Activated B cell treated with CpG ODN at 0.5 μM for 24 hours (primary cell): ENCODE data around the gene NBPF14. TPM values are rescaled to one million over a fixed set of nuclear protein-coding genes. Genes with fewer than 3 reads are reported as not detected.
A peak's percentile ranks its signal among the peaks of the same experiment; 100 is the strongest.
"Not testable (repeated sequence)": the region's sequence is repeated elsewhere in the genome, so short reads cannot be mapped to it uniquely, and the experiment has no call there.

Experiments
- ATAC-seq: fragments of 200-7000 bp; cut with Tn5 transposase; one replicate; pipeline ENCODE4 v1.10.0; 2021; ENCODE audit warnings: low read depth, mild to moderate bottlenecking, moderate library complexity
- CTCF ChIA-PET: fragments of 350-600 bp; sonication (Branson Sonifier 250); formaldehyde crosslinking; loops from one replicate; lab custom pipeline; 2021; ENCODE audit warnings: antibody characterized with exemption; lab: Charles Lee
- POLR2A ChIA-PET: fragments of 350-600 bp; sonication (Branson Sonifier 250); formaldehyde crosslinking; loops from one replicate; lab custom pipeline; 2021; ENCODE audit warnings: antibody characterized with exemption; lab: Charles Lee
- DNase-seq: peaks from one replicate; pipeline ENCODE4 v3.0.0; 2022
- H3K27ac Mint-ChIP-seq: one replicate; pipeline ENCODE4 v1.8.0; 2020; ENCODE audit warnings: mixed read lengths
- H3K27me3 Mint-ChIP-seq: one replicate; pipeline ENCODE4 v1.8.0; 2021; ENCODE audit warnings: mixed read lengths
- H3K36me3 Mint-ChIP-seq: one replicate; pipeline ENCODE4 v1.8.0; 2021; ENCODE audit warnings: low read depth, mixed read lengths
- H3K4me1 Mint-ChIP-seq: one replicate; pipeline ENCODE4 v1.8.0; 2021; ENCODE audit warnings: mixed read lengths
- H3K4me3 Mint-ChIP-seq: one replicate; pipeline ENCODE4 v1.8.0; 2020; ENCODE audit warnings: mild to moderate bottlenecking, mixed read lengths
- H3K9me3 Mint-ChIP-seq: one replicate; pipeline ENCODE4 v1.8.0; 2020; ENCODE audit warnings: mixed read lengths
- intact Hi-C: fragments of 100-400 bp; cut with micrococcal nuclease; formaldehyde crosslinking; loops from one replicate; pipeline ENCODE4 v1.15.1; 2024
- total RNA-seq: library from RNA; stranded (reverse); gene quantifications from 2 replicates; pipeline ENCODE4 v1.2.3, GENCODE V29; 2022

Gene NBPF14
- total RNA-seq, 1 donor from 2014 or later: 57.9 TPM

- intact Hi-C loops, H3K9me3 Mint-ChIP-seq, CTCF ChIA-PET, H3K36me3 Mint-ChIP-seq, H3K27me3 Mint-ChIP-seq, H3K4me1 Mint-ChIP-seq: not testable (repeated sequence)
- H3K4me3 Mint-ChIP-seq: peak overlapping the region; percentile 87
- POLR2A ChIA-PET: interaction anchor here (0.6 to 2.0 kb wide), 17 partner anchors 64 to 1815 kb away, joined by 3 to 90 read pairs (median 4); no protein-coding TSS in a partner anchor
- ATAC-seq (peak; percentile 77), DNase-seq (peak; percentile 80)
- H3K27ac Mint-ChIP-seq: peak overlapping the region; percentile 95
These were observed 73.1 kb downstream of the NBPF14 start for GRCh38 chr1:148522561-148523204.

DNA sequence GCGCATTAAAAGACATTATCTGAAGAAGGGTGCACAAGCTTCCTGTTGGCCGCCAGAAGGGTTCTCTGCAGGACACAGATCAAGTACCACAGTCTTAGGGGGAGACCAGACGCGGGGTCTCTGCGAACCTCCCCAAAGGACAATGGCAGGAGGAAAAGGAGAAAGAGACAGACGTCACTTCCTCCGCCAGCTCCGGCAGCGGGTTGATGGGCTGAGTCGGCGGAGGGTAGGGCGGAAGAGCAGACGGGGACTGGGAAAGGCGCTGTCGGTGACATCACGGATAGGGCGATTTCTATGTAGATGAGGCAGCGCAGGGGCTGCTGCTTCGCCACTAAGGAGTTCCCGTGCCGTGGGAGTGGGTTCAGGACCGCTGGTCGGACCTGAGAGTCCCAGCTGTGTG, 73.7 kb downstream of the NBPF14 start:
- DNase-seq: peak; percentile 69
- H3K4me1 Mint-ChIP-seq, H3K9me3 Mint-ChIP-seq, intact Hi-C loops, H3K36me3 Mint-ChIP-seq, H3K27me3 Mint-ChIP-seq, CTCF ChIA-PET: not testable (repeated sequence)
- POLR2A ChIA-PET: interaction anchor here (0.6 to 2.0 kb wide), 11 partner anchors 63 to 1437 kb away, joined by 3 to 90 read pairs (median 13); no protein-coding TSS in a partner anchor
- Mint-ChIP-seq H3K27ac (peak overlapping the region; percentile 95), H3K4me3 (peak overlapping the region; percentile 87)
- ATAC-seq: peak; percentile 19

DNA sequence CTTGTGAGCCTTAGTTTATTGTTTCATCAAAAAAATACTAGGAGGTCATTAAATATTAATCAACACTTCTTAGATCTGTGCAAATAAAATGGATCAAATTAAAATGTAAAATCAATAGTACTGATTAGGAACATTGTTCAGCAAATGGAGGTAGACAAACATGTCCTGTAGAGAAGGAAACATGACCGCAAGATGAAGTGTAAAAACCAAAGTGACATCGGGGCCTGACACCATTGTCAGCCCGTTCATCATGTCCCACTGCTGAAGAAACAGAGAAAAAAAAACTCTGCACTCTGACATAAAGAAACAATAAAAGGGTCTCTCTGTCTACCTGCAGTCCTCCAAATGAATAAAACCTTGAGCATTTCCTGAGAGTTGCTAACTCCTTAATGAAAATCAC, 81.5 kb downstream of the NBPF14 start:
- intact Hi-C loops, H3K36me3 Mint-ChIP-seq, H3K4me1 Mint-ChIP-seq, DNase-seq, H3K4me3 Mint-ChIP-seq, H3K9me3 Mint-ChIP-seq, H3K27ac Mint-ChIP-seq, ATAC-seq, CTCF ChIA-PET, POLR2A ChIA-PET, H3K27me3 Mint-ChIP-seq: not testable (repeated sequence)

DNA sequence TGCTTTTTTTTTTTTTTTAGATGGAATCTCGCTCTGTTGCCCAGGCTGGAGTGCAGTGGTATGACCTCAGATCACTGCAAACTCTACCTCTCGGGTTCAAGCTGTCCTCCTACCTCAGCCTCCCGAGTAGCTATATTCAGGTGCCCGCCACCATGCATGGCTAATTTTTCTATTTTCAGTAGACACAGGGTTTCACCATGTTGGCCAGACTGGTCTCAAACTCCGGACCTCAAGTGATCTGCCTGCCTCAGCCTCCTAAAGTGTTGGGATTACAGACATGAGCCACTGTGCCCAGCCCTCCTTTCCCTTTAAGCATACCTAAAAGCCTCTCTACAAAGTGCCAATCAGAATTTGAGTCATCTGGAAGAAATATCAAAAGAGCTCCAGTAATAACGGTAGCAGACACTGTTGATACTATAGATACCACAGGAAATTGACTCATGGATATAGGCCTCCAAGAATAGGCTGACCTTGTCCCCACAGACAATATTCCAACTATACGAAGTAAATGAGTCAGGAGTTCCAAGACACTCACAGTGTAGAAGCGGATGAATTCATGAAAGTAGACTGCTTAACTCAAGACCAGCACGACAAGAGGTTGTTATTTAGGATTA, 83.1 kb downstream of the NBPF14 start:
- intact Hi-C loops, CTCF ChIA-PET, H3K4me1 Mint-ChIP-seq, H3K27ac Mint-ChIP-seq, H3K4me3 Mint-ChIP-seq, H3K36me3 Mint-ChIP-seq, DNase-seq, POLR2A ChIA-PET, H3K9me3 Mint-ChIP-seq, ATAC-seq, H3K27me3 Mint-ChIP-seq: not testable (repeated sequence)

DNA sequence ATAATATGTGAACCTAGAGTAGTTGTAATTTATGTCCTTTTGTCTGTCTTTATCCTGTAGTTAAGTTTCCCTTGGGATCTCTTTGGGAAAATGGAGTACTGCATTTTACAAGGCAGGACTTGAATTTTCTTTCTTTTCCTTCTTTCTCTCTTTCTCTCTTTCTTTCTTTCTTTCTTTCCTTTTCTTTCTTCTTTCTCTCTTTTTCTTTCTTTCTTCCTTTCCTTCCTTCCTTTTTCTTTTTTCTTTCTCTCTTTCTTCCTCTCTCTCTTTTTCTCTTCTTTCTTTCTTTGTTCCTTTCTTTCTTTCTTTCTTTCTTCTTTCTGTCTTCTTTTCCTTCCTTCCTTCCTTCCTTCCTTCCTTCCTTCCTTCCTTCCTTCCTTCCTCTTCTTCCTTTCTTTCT, 101.9 kb downstream of the NBPF14 start:
- CTCF ChIA-PET, H3K9me3 Mint-ChIP-seq, DNase-seq, H3K4me3 Mint-ChIP-seq, intact Hi-C loops, POLR2A ChIA-PET, H3K27me3 Mint-ChIP-seq, ATAC-seq, H3K36me3 Mint-ChIP-seq, H3K27ac Mint-ChIP-seq, H3K4me1 Mint-ChIP-seq: not testable (repeated sequence)

DNA sequence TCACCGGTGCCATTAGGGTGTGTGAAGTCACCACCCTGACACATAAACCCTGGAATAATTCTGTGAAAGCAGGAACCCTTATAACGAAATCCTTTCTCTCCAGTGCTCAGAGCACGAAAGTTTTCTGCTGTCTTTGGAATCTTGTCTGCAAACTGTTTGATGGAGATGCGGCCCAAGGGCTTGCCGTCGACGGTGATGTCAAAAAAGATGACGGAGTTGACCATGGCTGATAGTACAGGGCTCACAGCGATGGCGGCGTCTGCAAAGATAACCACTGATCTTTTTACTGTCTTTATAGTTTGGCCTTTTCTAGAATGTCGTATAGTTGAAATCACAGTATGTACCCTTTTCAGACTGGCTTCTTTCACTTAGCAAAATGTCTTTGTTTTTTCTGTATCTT, 112.8 kb downstream of the NBPF14 start, which contains the start of gene PPIAL4G:
PPIAL4G (minus strand) TSS at position 274 of the 400 bp plus-strand sequence; CDS start at position 224, 50 bp downstream.
- H3K36me3 Mint-ChIP-seq, POLR2A ChIA-PET, H3K4me1 Mint-ChIP-seq, H3K9me3 Mint-ChIP-seq, DNase-seq, H3K4me3 Mint-ChIP-seq, intact Hi-C loops, H3K27me3 Mint-ChIP-seq, H3K27ac Mint-ChIP-seq, CTCF ChIA-PET, ATAC-seq: not testable (repeated sequence)

Other genes with a start within 250 kb of the NBPF14 start
- 0.42 and 0.62 TPM in 2 replicates for gene PPIAL4G, start 112.7 kb downstream of the NBPF14 start, total RNA-seq
- 1.9 and 3.4 TPM in 2 replicates for gene NUDT4B, start 152.8 kb upstream of the NBPF14 start, total RNA-seq
- gene PDE4DIP, start 248.4 kb upstream of the NBPF14 start, total RNA-seq: 25.6 and 33.2 TPM in 2 replicates